ENCODE results near the gene ENTREP3.

Gene ENTREP3

GRCh38 chr1:155209312-155209721 lies 46.0 kb downstream of the ENTREP3 start:
- Histone ChIP-seq H3K36me3 (ENCODE audit: control insufficient read depth, insufficient read depth, low read length) (no peaks in the 10 kb centered on the region), H3K9ac (ENCODE audit: low read length) (peak overlapping the region; percentile 87), H3K27me3 (ENCODE audit: control insufficient read depth, insufficient read depth, low read length) (no peaks in the 10 kb centered on the region), H3K9me3 (ENCODE audit: control insufficient read depth, low read length) (no peaks in the 10 kb centered on the region), H3K4me3 (ENCODE audit: low read length) (peak overlapping the region; percentile 94), H3K4me1 (ENCODE audit: control insufficient read depth, insufficient read depth, low read length) (peaks cover 27% of the 10 kb centered on the region)

GRCh38 chr1:155208541-155209311 lies 46.6 kb downstream of the ENTREP3 start, which contains the start of gene MTX1:
TSS of gene MTX1 (plus strand) at chr1:155208695. CDS start at chr1:155208805, 110 bp downstream.
- H3K9me3 ChIP-seq (ENCODE audit: control insufficient read depth, low read length): no peaks in the 10 kb centered on the region
- H3K4me1 ChIP-seq (ENCODE audit: control insufficient read depth, insufficient read depth, low read length): peaks cover 27% of the 10 kb centered on the region
- H3K36me3 ChIP-seq (ENCODE audit: control insufficient read depth, insufficient read depth, low read length): no peaks in the 10 kb centered on the region
- H3K27me3 ChIP-seq (ENCODE audit: control insufficient read depth, insufficient read depth, low read length): no peaks in the 10 kb centered on the region
- H3K4me3 ChIP-seq (ENCODE audit: low read length): peak within 1 kb of the TSS; percentile 94
- peak within 1 kb of the TSS; percentile 87 for H3K9ac ChIP-seq (ENCODE audit: low read length)

- peak within 1 kb of the TSS; percentile 87 for H3K9ac ChIP-seq (ENCODE audit: low read length)
- no peaks in the 10 kb centered on the region for H3K36me3 ChIP-seq (ENCODE audit: control insufficient read depth, insufficient read depth, low read length)
- H3K4me3 ChIP-seq (ENCODE audit: low read length): peak within 1 kb of the TSS; percentile 94
- peaks cover 27% of the 10 kb centered on the region for H3K4me1 ChIP-seq (ENCODE audit: control insufficient read depth, insufficient read depth, low read length)
- no peaks in the 10 kb centered on the region for H3K27me3 ChIP-seq (ENCODE audit: control insufficient read depth, insufficient read depth, low read length)
- H3K9me3 ChIP-seq (ENCODE audit: control insufficient read depth, low read length): no peaks in the 10 kb centered on the region
Measured at GRCh38 chr1:155207806-155208540, 47.3 kb downstream of the ENTREP3 start, which contains the start of gene THBS3. TSS of gene THBS3 (minus strand) at chr1:155207897. CDS start at chr1:155207876, 21 bp downstream.

- H3K9ac ChIP-seq (ENCODE audit: low read length): peak overlapping the region; percentile 87
- no peaks in the 10 kb centered on the region for H3K27me3 ChIP-seq (ENCODE audit: control insufficient read depth, insufficient read depth, low read length)
- H3K4me3 ChIP-seq (ENCODE audit: low read length): no peak overlapping the region
- H3K36me3 ChIP-seq (ENCODE audit: control insufficient read depth, insufficient read depth, low read length): no peaks in the 10 kb centered on the region
- H3K9me3 ChIP-seq (ENCODE audit: control insufficient read depth, low read length): no peaks in the 10 kb centered on the region
- peaks cover 27% of the 10 kb centered on the region for H3K4me1 ChIP-seq (ENCODE audit: control insufficient read depth, insufficient read depth, low read length)
Measured at GRCh38 chr1:155206891-155207805, 48.1 kb downstream of the ENTREP3 start.

GRCh38 chr1:155205969-155206593 lies 49.2 kb downstream of the ENTREP3 start:
- Histone ChIP-seq H3K9me3 (ENCODE audit: control insufficient read depth, low read length) (no peaks in the 10 kb centered on the region), H3K4me3 (ENCODE audit: low read length) (no peak overlapping the region), H3K36me3 (ENCODE audit: control insufficient read depth, insufficient read depth, low read length) (no peaks in the 10 kb centered on the region), H3K9ac (ENCODE audit: low read length) (no peak overlapping the region), H3K27me3 (ENCODE audit: control insufficient read depth, insufficient read depth, low read length) (no peaks in the 10 kb centered on the region), H3K4me1 (ENCODE audit: control insufficient read depth, insufficient read depth, low read length) (peaks cover 27% of the 10 kb centered on the region)

GRCh38 chr1:155205035-155205434 lies 50.2 kb downstream of the ENTREP3 start:
- Histone ChIP-seq H3K4me1 (ENCODE audit: control insufficient read depth, insufficient read depth, low read length) (peaks cover 27% of the 10 kb centered on the region), H3K27me3 (ENCODE audit: control insufficient read depth, insufficient read depth, low read length) (no peaks in the 10 kb centered on the region), H3K36me3 (ENCODE audit: control insufficient read depth, insufficient read depth, low read length) (no peaks in the 10 kb centered on the region), H3K9ac (ENCODE audit: low read length) (no peak overlapping the region), H3K4me3 (ENCODE audit: low read length) (no peak overlapping the region), H3K9me3 (ENCODE audit: control insufficient read depth, low read length) (no peaks in the 10 kb centered on the region)

GRCh38 chr1:155202731-155203515 lies 52.4 kb downstream of the ENTREP3 start:
- no peak overlapping the region for H3K9ac ChIP-seq (ENCODE audit: low read length)
- no peaks in the 10 kb centered on the region for H3K36me3 ChIP-seq (ENCODE audit: control insufficient read depth, insufficient read depth, low read length)
- H3K9me3 ChIP-seq (ENCODE audit: control insufficient read depth, low read length): no peaks in the 10 kb centered on the region
- H3K4me1 ChIP-seq (ENCODE audit: control insufficient read depth, insufficient read depth, low read length): peaks cover 13% of the 10 kb centered on the region
- no peak overlapping the region for H3K4me3 ChIP-seq (ENCODE audit: low read length)
- no peaks in the 10 kb centered on the region for H3K27me3 ChIP-seq (ENCODE audit: control insufficient read depth, insufficient read depth, low read length)

GRCh38 chr1:155202198-155202597 lies 53.1 kb downstream of the ENTREP3 start:
- Histone ChIP-seq H3K9ac (ENCODE audit: low read length) (no peak overlapping the region), H3K4me3 (ENCODE audit: low read length) (no peak overlapping the region), H3K4me1 (ENCODE audit: control insufficient read depth, insufficient read depth, low read length) (peaks cover 6% of the 10 kb centered on the region), H3K9me3 (ENCODE audit: control insufficient read depth, low read length) (no peaks in the 10 kb centered on the region), H3K36me3 (ENCODE audit: control insufficient read depth, insufficient read depth, low read length) (no peaks in the 10 kb centered on the region), H3K27me3 (ENCODE audit: control insufficient read depth, insufficient read depth, low read length) (no peaks in the 10 kb centered on the region)

- no peaks in the 10 kb centered on the region for H3K9me3 ChIP-seq (ENCODE audit: control insufficient read depth, low read length)
- peaks cover 2% of the 10 kb centered on the region for H3K4me1 ChIP-seq (ENCODE audit: control insufficient read depth, insufficient read depth, low read length)
- H3K36me3 ChIP-seq (ENCODE audit: control insufficient read depth, insufficient read depth, low read length): no peaks in the 10 kb centered on the region
- H3K27me3 ChIP-seq (ENCODE audit: control insufficient read depth, insufficient read depth, low read length): no peaks in the 10 kb centered on the region
- no peak overlapping the region for H3K9ac ChIP-seq (ENCODE audit: low read length)
- H3K4me3 ChIP-seq (ENCODE audit: low read length): no peak overlapping the region
Measured at GRCh38 chr1:155200920-155201319, 54.4 kb downstream of the ENTREP3 start.

- Histone ChIP-seq H3K4me3 (ENCODE audit: low read length) (no peak overlapping the region), H3K9me3 (ENCODE audit: control insufficient read depth, low read length) (no peaks in the 10 kb centered on the region), H3K9ac (ENCODE audit: low read length) (no peak overlapping the region), H3K36me3 (ENCODE audit: control insufficient read depth, insufficient read depth, low read length) (no peaks in the 10 kb centered on the region), H3K4me1 (ENCODE audit: control insufficient read depth, insufficient read depth, low read length) (peaks cover 10% of the 10 kb centered on the region), H3K27me3 (ENCODE audit: control insufficient read depth, insufficient read depth, low read length) (no peaks in the 10 kb centered on the region)
Measured at GRCh38 chr1:155199792-155200191, 55.5 kb downstream of the ENTREP3 start.

- Histone ChIP-seq H3K9ac (ENCODE audit: low read length) (no peak overlapping the region), H3K4me1 (ENCODE audit: control insufficient read depth, insufficient read depth, low read length) (peaks cover 21% of the 10 kb centered on the region), H3K9me3 (ENCODE audit: control insufficient read depth, low read length) (no peaks in the 10 kb centered on the region), H3K4me3 (ENCODE audit: low read length) (no peak overlapping the region), H3K36me3 (ENCODE audit: control insufficient read depth, insufficient read depth, low read length) (no peaks in the 10 kb centered on the region), H3K27me3 (ENCODE audit: control insufficient read depth, insufficient read depth, low read length) (no peaks in the 10 kb centered on the region)
Measured at GRCh38 chr1:155198547-155198906, 56.8 kb downstream of the ENTREP3 start.

Data from mucosa of stomach (tissue), 1 donor.